DMS153 treated with DMSO at 0.1 percent for 48 hours (cell line): ENCODE results near the gene PTBP1.
"Not testable (repeated sequence)": the region's sequence is repeated elsewhere in the genome, so short reads cannot be mapped to it uniquely, and the experiment has no call there.

Experiments
- DNase-seq: peaks from one replicate; lab custom pipeline; 2025; ENCODE audit not compliant: unreplicated experiment; lab: John Stamatoyannopoulos, UW

Gene PTBP1

GRCh38 chr19:824885-825284 lies 27.6 kb downstream of the PTBP1 start:
- no peak for DNase-seq

- no peak for DNase-seq
Observed at GRCh38 chr19:825897-826644, 28.8 kb downstream of the PTBP1 start.

- no peak for DNase-seq
Observed at GRCh38 chr19:827314-827709, 30.1 kb downstream of the PTBP1 start.

- DNase-seq: no peak
Observed at GRCh38 chr19:827710-828321, 30.6 kb downstream of the PTBP1 start, which contains the start of gene AZU1. Gene AZU1, plus strand, starts transcription at chr19:827837. Its CDS starts 10 bp downstream, at chr19:827847.

GRCh38 chr19:829129-829758 lies 32.0 kb downstream of the PTBP1 start:
- DNase-seq: no peak

GRCh38 chr19:831407-832369 lies 34.4 kb downstream of the PTBP1 start:
- no peak for DNase-seq

GRCh38 chr19:834216-834615 lies 37.0 kb downstream of the PTBP1 start:
- DNase-seq: no peak

GRCh38 chr19:835210-835810 lies 38.1 kb downstream of the PTBP1 start:
- no peak for DNase-seq

- no peak for DNase-seq
Observed at GRCh38 chr19:840519-841206, 43.4 kb downstream of the PTBP1 start, which contains the start of gene PRTN3. Gene PRTN3, plus strand, starts transcription at chr19:840999. Its CDS starts 10 bp downstream, at chr19:841009.

- DNase-seq: not testable (repeated sequence)
Observed at GRCh38 chr19:842802-843179, 45.5 kb downstream of the PTBP1 start.

GRCh38 chr19:843180-843835 lies 46.1 kb downstream of the PTBP1 start:
- no peak for DNase-seq

GRCh38 chr19:843836-844545 lies 46.7 kb downstream of the PTBP1 start:
- DNase-seq: no peak

GRCh38 chr19:844546-844971 lies 47.3 kb downstream of the PTBP1 start:
- DNase-seq: no peak

- no peak for DNase-seq
Observed at GRCh38 chr19:845707-846521, 48.7 kb downstream of the PTBP1 start.

GRCh38 chr19:848386-848921 lies 51.2 kb downstream of the PTBP1 start:
- DNase-seq: no peak

GRCh38 chr19:849195-849594 lies 51.9 kb downstream of the PTBP1 start:
- not testable (repeated sequence) for DNase-seq

GRCh38 chr19:850221-850978 lies 53.1 kb downstream of the PTBP1 start:
- DNase-seq: no peak
